Stimulated activated CD4-positive, alpha-beta T cell treated with anti-CD3 and anti-CD28 coated beads, Interleukin-12 subunit alpha, Interleukin-12 subunit beta, amount 100 ng/mL, for 48 hours (primary cell): ENCODE data around the gene RIMBP2.
"Not testable (repeated sequence)": the region's sequence is repeated elsewhere in the genome, so short reads cannot be mapped to it uniquely, and the experiment has no call there.

Experiments used
- DNase-seq, 3 donors: peaks; one replicate each; pipeline ENCODE4 v3.0.0-alpha.2; 2020; ENCODE audit warnings: low read depth in 2 of 3, low spot score in 1 of 3

RIMBP2 gene

DNA sequence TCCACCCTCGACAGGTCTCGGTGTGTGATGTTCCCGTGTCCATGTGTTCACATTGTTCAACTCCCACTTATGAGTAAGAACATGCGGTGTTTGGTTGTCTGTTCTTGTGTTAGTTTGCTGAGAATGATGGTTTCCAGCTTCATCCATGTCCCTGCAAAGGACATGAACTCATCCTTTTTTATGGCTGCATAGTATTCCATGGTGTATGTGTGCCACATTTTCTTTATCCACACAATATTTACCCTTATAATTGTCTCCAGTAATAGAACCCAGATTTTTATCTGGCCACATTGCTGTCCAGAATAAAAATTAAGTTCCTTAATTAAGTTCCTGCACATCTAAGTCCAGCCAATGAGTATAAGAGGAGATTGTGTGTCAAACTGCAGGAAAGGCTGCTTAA is 22.3 kb upstream of the RIMBP2 start:
- not testable (repeated sequence) for DNase-seq

DNA sequence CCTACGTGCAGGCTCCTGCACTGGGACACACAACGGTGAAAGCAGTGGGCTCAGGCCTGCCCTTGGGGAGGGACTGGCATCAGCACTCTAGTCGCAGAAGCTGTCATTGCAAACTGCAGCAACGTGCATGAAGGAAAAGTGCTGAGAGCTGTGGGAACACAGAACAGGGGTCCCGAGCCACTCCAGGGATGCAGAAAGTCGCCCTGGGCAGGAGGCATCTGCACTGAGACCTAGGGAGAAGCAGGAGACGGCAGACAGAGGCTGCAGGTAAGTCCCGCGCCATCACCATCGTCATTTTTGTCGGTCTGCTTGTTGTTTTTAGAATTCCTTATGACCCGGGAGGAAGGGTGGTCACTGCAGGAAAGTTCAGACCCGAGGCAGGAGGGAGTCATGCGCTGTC is 21.6 kb upstream of the RIMBP2 start:
- no peak for DNase-seq

DNA sequence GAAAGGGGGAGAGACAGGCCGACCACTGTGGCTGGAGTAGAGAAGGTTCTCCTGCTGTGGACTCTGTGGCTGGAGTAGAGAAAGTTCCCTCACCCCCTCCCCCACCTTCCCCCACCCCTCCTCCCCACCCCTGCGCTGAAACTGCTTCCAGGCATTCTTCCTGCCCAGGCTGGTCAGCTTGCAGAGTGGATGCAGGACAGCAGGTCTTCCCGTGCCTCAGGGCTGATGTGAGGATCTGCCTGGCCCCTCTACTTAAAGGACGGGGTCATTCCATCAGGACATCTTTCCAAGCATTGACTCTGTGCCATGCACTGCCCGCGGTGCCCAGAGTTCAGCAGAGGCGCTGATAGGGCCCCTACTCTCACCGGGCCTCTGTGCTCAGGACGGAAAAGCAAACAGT is 13.2 kb upstream of the RIMBP2 start:
- DNase-seq: no peak

DNA sequence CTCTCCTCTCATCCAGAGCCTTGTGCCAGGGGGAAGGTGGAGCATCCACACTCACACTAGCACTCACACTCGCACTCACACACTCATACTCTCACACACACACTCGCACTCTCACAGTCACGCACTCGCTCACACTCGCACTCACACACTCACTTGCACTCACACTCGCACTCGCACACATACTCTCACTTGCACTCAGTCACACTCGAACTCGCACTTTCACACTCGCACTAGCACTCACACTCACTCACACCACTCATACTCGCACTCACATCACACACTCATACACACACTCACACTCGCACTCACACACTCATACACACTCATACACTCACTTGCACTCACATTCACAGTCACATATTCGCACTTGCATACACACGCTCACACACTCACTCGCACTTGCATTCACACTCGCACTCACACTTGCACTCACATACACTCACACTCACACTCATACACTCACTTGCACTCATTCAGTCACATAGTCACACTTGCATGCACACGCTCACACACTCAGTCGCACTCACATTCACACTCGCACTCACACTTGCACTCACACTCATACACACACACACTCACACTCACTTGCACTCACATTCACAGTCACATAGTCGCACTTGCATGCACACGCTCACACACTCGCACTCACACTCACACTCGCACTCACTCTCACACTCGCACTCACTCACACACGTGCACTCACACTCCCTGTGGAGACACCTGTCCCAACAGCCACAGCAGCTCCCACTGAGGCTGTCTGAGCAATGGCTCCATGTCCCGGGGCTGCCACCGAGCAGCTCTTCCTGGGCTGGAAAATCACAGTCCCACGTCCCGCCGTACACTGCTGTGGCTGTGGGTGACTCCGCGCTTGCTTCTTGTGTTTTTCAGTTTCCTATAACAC is 12.3 kb upstream of the RIMBP2 start:
- no peak for DNase-seq

DNA sequence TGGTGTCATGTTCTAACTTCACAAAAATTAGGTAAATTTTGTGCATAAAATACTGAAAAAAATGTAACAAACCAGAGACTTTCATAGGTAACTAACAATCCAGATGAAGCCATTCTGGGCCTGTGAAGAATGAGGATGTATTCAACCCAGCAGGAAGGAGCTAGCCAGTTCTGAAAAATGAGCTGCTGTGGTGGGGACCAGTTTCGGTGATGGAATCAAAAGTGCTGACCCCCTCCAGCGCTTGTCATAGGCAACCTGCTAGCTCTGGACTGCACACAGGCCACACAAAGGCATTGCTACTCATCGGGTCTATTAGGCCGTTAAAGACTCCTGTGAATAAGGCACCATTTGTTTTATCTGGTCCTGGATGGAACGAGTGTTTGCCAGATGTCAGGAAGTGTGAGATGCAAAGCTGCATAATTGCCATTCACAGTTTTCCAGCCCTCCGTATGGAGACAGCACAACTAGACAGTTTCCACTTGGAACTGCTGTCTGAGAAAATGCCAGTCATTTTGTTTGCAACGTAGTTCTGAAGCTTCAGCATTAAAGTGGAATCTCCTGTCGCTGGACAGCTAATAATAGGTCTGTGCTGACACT is 3.3 kb upstream of the RIMBP2 start:
- DNase-seq: no peak

DNA sequence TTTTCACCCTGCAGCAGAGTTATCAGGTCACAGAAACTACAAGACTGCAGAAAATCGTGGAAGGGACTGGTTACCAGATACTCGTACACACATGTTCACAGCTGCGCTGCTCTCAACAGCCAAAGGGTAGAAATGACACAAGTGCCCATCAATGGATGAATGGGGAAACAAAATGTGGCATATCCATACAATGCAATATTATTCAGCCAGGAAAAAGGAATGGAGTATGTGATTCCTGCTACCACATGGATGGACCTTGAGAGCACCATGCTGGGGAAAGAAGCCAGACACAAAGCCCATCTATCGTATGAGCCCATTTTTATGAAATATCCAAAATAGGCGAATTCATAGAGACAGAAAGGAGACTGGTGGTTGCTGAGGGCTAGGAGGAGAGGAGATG is 1.7 kb upstream of the RIMBP2 start:
- DNase-seq: no peak

DNA sequence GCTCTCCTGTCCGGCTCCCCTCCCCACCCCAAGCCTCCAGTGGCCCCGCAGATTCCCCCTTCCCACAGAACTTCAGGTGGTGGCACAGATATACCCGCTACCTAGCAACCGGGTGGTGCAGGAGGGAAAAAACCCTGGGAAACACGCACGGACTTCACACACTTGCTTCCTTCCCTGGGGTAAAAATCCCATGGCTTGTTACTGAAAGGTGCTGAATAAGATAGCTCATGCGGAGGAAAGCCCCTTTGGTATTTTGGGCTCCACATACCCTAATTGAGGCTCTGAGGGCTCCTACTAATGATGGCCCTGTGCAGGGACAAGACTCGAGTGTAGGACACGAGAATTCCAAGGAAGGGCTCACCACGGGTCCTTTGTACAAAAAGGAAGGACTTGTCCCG is 869 bp upstream of the RIMBP2 start:
- DNase-seq: no peak

DNA sequence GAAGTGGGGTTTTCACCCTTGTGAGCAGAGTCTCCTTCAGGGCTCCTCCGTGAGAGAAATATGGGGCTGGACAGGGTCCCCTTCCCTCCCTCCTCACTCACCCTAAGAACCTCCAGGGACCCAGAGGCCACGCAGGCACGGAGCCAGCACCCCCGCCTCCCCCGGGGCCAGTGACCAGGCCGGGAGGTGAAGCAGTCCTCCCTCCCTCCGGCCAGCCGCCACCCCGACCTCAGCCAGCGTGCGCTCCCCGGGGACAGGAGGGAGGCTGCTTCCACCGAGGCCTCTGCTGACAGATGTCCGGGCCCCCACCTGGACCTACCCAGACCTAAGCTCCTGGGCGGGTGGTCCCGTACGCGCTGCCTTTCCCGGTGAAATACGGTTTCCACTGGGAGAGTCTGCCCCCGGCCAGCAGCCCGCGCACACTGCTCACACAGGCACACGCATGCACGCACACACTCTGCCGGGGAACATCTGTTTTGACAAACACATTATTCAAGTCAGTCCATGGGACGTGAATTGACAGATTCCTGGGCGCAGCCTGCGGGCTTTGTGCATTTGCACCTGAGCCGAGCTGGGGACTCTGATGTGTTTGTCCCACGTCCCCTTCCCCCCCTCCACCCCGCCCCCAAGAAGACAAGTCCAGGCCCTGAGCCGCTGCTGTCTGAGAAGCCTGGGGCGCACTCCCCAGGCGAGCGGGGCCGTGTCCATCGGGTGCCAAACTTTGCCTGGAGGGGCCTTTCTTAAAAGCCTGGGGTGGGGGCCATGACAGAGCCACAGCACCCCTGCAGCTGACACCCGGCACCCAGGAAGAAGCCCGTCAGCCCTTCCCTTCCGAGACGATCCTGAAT is 725 bp downstream of the RIMBP2 start:
- DNase-seq: no peak

DNA sequence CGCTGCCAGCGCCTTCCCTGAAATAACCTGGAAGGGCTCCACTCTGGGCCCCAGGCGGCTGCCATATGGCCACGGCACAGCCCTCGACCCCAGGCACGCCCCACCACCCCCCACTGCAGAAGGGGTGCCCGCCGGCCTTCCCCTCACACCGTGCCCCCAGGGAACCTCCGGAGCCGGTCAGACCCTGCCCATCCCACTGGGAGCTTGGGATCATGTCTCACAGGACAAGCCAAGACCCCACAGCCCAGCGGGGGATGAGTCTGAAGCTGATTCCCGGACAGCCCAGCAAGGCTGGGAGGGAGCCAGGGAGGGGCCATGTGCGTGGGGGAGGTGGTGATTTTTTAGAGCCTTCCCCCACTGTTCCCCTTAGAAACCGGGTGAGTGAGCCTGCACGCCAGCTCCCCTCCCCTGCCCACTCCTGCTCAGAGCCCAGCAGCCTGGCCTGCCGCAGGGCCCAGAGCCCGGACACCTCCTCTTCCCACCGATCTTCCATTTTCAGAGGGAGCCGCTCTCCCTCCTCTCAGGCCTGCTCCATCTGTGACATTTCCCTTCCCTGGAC is 1.4 kb downstream of the RIMBP2 start:
- no peak for DNase-seq

DNA sequence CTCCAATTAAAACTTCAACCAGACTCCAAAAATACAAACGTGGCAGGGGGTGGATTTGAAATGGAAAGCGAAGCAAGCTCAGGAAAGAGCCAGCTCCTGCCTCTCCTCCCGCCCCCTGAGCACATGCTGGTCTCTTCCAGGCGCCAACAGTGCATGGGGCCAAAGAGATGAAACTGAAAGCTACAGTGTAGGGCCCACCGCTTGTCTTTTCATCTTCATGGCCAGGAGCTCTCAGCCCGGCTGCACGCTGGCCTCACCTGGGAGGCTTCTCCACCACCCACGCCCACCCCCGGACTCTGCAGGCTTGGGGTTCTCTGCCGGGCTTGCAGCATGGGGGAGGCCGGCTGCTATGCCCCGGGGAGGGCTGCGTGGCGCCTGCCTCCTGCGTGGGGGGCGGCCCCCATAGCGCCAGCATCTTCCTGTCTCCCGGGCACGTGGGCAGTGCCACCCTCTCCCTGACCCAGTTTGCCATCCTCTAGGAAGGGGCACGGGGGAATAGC is 2.0 kb downstream of the RIMBP2 start:
- no peak for DNase-seq

DNA sequence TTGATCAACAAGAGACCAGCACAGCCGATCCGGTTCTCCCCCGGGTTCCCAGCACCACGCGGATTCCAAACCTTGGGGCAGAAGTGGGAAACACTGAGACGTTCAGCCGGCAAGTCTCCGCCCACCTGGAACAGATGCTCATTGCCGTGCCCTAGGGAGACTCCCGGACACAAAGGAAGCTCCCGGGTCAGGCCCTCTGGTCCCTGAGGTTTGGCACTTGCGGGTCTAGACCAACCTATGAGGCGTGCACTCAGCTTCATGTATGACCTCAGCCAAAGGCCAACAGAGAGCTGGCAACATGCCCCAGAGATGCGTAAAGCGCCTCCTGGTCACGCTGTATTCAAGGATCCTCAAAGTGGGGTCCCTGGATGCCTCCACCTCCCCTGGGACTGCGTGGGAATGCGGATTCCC is 2.5 kb downstream of the RIMBP2 start:
- no peak for DNase-seq

DNA sequence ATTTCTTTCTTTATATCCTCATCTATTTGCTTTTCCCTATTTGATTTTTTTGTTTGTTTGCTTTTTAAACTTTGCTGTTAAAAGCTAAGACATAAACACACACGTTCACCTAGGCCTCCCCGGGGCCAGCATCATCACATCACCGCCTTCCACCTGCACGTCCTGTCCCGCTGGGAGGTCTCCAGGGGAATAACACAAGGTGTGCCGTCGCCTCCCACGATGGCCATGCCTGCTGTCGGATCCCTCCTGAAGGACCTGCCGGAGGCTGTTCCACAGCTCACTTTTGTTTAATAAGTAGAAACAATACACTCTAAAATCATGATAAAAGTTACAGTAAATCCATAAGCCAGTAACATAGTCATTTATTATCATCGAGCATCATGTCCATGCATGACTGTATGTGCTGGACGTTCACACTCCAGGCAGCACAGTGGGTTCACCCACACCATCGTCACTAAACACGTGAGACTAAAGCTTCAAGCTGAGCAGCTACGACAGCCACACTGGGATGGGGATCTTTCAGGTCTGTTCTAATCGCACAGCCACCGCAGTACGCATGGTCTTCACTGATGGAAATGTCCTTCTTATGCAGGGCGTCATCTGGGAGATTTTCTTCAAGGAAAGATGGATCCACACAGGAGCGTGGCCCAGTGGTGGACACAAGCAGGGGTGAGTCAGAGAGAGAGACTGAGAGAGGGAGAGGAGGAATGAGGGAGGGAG is 3.6 kb downstream of the RIMBP2 start:
- no peak for DNase-seq

DNA sequence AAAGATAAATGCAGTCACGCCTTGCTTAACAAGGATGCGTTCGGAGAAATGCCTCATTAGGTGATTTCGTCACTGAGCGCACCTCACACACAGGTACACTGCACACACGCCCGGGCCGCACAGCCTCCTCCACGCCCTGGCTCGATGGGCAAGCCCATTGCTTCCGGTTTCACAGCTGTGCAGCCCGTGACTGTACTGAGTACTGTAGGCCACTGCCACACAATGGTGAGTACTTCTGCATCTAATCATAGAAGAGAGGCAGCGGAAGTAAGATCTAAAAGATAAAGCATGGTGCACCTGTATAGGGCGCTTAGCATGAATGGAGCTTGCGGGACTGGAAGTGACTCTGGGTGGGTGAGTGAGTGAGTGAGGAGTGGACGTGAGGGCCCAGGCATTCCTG is 4.3 kb downstream of the RIMBP2 start:
- DNase-seq: no peak

DNA sequence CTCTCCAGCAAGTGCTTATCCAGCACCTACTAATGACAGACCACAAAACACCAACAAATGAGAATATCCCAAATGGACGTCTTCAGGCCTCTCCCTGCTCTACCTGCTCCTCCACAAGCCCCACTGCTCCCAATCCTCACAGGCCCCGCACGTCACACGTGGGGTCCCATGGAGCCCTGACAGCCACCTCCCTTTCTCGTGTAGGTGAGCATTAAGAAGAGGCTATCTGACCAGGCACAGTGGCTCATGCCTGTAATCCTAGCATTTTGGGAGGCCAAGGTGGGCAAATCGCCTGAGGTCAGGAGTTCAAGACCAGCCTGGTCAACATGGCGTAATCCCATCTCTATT is 5.4 kb downstream of the RIMBP2 start:
- DNase-seq: no peak

DNA sequence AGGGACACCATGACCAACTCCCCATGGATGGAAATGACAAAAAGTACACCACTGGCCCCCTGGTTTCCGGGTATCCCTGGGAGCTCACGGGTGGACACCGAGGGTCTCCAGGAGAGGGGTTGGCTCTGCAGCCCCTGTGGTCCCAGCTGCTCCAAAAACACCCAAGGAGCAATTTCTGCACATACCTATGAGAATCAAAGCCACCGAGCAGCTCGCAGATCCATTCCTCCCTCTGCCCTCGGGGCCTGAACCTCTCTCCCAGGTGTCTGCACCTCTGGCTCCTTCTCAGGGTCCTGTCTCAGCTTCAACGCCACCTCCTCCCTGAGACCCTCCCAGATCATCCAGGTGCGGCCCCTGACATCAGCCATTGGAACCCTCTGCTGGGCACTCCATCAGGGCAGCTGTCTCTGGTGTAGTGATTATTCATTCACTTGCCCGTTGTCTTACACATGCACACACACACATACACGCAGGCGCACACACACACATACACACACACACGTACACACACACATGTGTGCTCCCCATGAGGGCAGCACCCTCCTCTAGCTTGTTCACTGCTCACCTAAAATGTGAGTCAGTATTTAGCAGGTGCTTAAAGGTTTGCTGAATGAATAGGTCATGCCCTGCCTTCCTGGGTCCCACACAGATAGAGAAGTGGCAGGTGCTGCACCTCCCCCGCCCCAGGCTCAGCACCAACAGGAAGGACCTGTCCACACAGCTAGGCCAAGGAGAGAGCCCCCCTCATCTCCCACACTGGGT is 5.9 kb downstream of the RIMBP2 start:
- no peak for DNase-seq

DNA sequence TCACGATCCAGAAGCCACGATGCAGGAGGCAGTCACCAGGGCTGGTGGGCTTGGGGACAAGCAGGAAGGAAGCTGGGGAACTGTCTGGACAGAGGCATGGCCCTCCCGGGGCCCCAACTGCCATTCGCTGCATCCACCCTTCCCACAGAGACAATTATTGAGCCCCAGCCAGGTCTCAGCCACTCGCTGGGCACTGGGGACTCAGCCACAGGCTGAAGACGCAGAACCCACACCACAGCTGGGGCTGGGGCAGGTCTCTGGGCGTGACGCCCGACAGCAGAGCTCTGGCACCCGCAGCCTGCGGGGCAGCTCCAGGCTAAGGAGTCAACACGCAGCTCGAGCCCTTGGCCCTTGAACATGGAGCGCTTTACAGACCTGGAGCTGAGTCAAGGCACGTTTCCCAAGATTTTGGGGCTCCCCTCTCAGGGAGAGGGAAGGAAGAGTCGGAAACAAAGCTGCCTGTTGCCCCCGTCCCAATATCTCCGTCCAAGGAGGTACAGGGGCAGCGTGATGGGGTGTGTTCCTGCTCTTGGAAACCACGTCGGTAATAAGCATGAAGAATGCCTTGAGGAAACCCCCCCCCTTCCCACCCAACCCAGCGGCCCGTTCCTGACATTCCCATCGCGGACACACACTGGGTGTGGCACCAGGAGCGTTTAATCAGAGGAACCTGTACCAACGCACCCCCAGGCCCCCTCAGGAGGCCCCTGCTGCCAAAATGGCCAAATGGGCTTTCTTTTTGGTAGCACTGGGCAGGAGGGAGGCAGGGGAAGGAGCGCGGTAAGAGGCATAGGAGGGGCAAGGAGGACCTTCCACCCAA is 6.7 kb downstream of the RIMBP2 start:
- DNase-seq: no peak

DNA sequence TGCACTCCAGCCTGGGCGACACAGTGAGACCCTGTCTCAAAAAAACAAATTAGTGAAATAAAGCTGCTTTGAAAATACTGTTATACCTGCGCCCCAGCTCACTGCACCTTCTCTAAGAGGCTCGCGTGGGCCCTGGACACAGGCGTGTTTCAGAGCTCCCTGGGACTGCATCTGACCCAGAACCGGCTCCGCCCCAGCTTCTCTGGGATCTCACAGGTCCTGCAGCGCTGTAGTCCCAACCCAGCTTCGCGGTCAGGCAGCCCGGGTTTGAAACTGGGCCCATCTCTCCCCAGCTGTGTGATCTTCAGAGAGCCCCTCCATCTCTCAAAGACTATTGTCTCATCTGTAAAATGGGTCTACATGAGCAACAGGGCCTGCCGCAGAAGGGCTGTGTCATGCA is 7.5 kb downstream of the RIMBP2 start:
- DNase-seq: no peak

DNA sequence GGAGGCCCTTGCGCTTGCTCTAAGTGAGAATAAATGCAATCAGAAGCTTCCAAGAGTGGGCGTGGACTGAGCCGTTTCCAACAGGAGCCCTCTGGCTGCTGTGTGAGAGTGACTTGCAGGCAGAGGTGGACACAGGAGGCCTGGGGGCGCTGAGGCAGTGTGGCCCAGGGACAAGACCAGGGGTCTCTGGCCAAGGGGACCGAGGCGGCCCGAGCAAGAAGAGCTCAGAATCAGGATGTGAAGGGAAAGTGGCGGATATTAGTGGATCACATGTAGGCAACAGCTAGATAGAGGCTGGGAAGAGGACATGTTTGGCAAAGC is 8.6 kb downstream of the RIMBP2 start:
- DNase-seq: no peak

DNA sequence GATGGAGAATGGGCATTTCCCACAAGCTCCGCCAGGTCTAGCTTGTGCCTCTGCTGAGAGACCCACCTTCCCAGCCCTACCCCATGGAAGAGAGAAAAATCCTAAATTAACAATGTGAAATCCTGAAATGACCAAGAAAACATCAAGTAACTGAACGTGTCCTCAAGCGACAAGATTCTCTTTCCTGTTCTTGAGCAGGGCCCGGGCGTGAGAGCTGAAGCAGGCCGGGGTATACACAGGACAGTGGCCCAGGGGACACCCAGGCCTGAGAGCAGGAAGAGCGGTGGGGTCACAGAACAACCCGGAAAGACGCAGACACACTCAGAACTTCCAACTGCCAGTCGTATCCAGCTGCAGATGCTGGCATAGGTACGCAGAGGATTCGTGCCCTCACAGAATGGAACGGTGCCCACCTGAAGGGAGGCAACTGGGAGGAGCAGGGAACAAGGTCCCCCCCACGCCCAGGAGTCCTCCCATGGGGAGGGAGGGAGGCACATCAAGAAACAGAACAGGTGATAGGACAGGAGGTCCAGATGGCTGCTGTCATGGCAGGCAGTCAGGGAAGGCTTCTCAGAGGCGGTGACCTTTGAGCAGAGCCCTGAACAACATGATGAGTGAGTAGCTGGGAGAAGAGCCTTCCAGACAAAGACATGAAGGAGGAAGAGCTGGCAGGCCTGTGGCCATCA is 9.1 kb downstream of the RIMBP2 start:
- no peak for DNase-seq
